IPS-NIHi7 (cell line): Measurements from ENCODE around the gene BCL2L1.
"Not testable (repeated sequence)": the region's sequence is repeated elsewhere in the genome, so short reads cannot be mapped to it uniquely, and the experiment has no call there.

Experiments
- DNase-seq: peaks from one replicate; pipeline ENCODE4 v3.0.0; 2012; ENCODE audit warnings: mixed read lengths; ENCODE audit errors: extremely low spot score

BCL2L1 gene

GRCh38 chr20:31648104-31648503, 74.6 kb downstream of the BCL2L1 start:
- DNase-seq = not testable (repeated sequence)

- DNase-seq = peak; percentile 14
Measured at GRCh38 chr20:31644701-31645100, 78.0 kb downstream of the BCL2L1 start.

GRCh38 chr20:31643522-31643921, 79.1 kb downstream of the BCL2L1 start:
- no peak for DNase-seq

GRCh38 chr20:31642837-31643236, 79.8 kb downstream of the BCL2L1 start:
- no peak for DNase-seq

- no peak for DNase-seq
Measured at GRCh38 chr20:31641391-31641790, 81.3 kb downstream of the BCL2L1 start.

- no peak for DNase-seq
Measured at GRCh38 chr20:31640259-31640658, 82.4 kb downstream of the BCL2L1 start.

GRCh38 chr20:31638816-31639215, 83.9 kb downstream of the BCL2L1 start:
- no peak for DNase-seq

GRCh38 chr20:31638317-31638716, 84.4 kb downstream of the BCL2L1 start:
- no peak for DNase-seq

GRCh38 chr20:31637660-31638059, 85.0 kb downstream of the BCL2L1 start, which contains the start of gene COX4I2:
Gene COX4I2, plus strand, starts transcription at chr20:31637912. Its CDS starts 1,106 bp downstream, at chr20:31639018.
- DNase-seq = no peak

- DNase-seq = no peak
Measured at GRCh38 chr20:31633339-31633914, 89.2 kb downstream of the BCL2L1 start.

GRCh38 chr20:31632548-31633338, 89.9 kb downstream of the BCL2L1 start:
- no peak for DNase-seq

GRCh38 chr20:31630187-31630790, 92.4 kb downstream of the BCL2L1 start:
- no peak for DNase-seq

GRCh38 chr20:31628057-31628456, 94.6 kb downstream of the BCL2L1 start:
- DNase-seq = not testable (repeated sequence)

GRCh38 chr20:31626534-31626933, 96.1 kb downstream of the BCL2L1 start:
- not testable (repeated sequence) for DNase-seq

GRCh38 chr20:31623123-31623505, 99.6 kb downstream of the BCL2L1 start:
- not testable (repeated sequence) for DNase-seq

GRCh38 chr20:31620246-31620645, 102.4 kb downstream of the BCL2L1 start:
- no peak for DNase-seq

- no peak for DNase-seq
Measured at GRCh38 chr20:31617432-31618104, 105.1 kb downstream of the BCL2L1 start.

- DNase-seq = no peak
Measured at GRCh38 chr20:31615416-31615815, 107.3 kb downstream of the BCL2L1 start.
